Thyroid gland (tissue), 4 donors: ENCODE results near the gene NFE2L3. TPM values are rescaled to one million over a fixed set of nuclear protein-coding genes. Genes with fewer than 3 reads are reported as not detected.

ENCODE experiments used
- DNase-seq, 2 donors: peaks; one replicate each; pipeline ENCODE4 v3.0.0-alpha.2; 2019
- H3K27ac ChIP-seq, 3 donors: fragments of 200-600 bp; sonication (generic); 1 replicate in 2 of 3; 2 replicates in 1 of 3; pipeline ENCODE4 v1.5.1; 2016 to 2019; ENCODE audit warnings: mild to moderate bottlenecking in 1 of 3, moderate library complexity in 1 of 3
- H3K27me3 ChIP-seq: fragments of 200-600 bp; sonication (generic); one replicate; pipeline ENCODE4 v1.5.1; 2019
- H3K36me3 ChIP-seq, 2 donors: fragments of 200-600 bp; sonication (generic); one replicate each; pipeline ENCODE4 v1.5.1; 2016 to 2019
- H3K4me1 ChIP-seq, 2 donors: fragments of 200-600 bp; sonication (generic); one replicate each; pipeline ENCODE4 v1.5.1; 2017 to 2019
- H3K4me3 ChIP-seq, 3 donors: fragments of 200-600 bp; sonication (generic); replicated peaks in 1 of 3; 1 replicate in 2 of 3; 2 replicates in 1 of 3; pipeline ENCODE4 v1.5.1; 2016; ENCODE audit warnings: mild to moderate bottlenecking in 1 of 3
- H3K9me3 ChIP-seq: fragments of 200-600 bp; sonication (generic); one replicate; pipeline ENCODE4 v1.5.1; 2017
- POLR2A ChIP-seq, 2 donors: fragments of 450-650 bp; IDR thresholded peaks; one replicate each; pipeline ENCODE4 v1.6.1; 2017; ENCODE audit warnings: antibody characterized with exemption in 2 of 2, mild to moderate bottlenecking in 2 of 2, moderate library complexity in 1 of 2
- WGBS, 2 donors: methylation state at CpG; one replicate each; pipeline ENCODE4 v1.1.5; 2017; 5-methylcytosine and 5-hydroxymethylcytosine counted together
- intact Hi-C: fragments of 100-400 bp; cut with DNase I; formaldehyde crosslinking; loops from one replicate; pipeline ENCODE4 v1.15.1; 2023
- total RNA-seq, 4 donors: library from RNA; depleted of rRNA; stranded (reverse); fragments of >200 nt; gene quantifications; one replicate each; pipeline ENCODE4 v1.2.3, GENCODE V29; 2016
- TF ChIP-seq, protein P1 (sequence below), 6 experiments: fragments of 200-600 bp in 3 of 6; fragments of 450-650 bp in 3 of 6; sonication (generic) in 3 of 6; IDR thresholded peaks; one replicate each; pipeline ENCODE4 v1.5.1; 2016 to 2019; ENCODE audit warnings: antibody characterized with exemption in 6 of 6, mild to moderate bottlenecking in 2 of 6, inconsistent platforms in 1 of 6, moderate library complexity in 1 of 6

NFE2L3 gene
- total RNA-seq, 4 donors from 2014 or later: 0.33 to 1.4 (median 0.98) TPM

DNA sequence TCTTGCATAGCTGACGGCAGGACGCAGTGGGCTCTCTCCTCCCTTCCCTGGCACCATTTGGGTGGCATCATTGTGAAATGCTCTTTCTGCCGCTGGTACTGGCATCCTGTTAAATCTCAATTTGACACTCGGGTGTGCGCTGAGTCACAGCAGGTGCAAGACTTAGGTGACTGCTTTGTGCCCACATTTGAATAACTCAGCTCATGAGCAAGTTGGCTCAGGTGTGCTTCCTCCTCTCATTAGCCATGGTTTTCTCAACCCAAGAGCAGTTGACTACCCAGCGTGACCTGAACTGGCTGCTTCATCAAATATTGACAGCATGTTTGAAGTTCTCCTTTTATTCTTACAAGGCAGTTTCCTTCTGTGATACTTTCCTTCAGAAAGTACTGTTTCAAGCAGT is 24.6 kb upstream of the NFE2L3 start:
- no peaks in the 10 kb centered on the region for H3K4me1 ChIP-seq
- H3K27me3 ChIP-seq: no peaks in the 10 kb centered on the region
- H3K27ac ChIP-seq: no peak overlapping the region
- peak; percentile 23 to 32 for DNase-seq
- no peak overlapping the region for H3K4me3 ChIP-seq
- intact Hi-C loops: no loop called here
- TF ChIP-seq, protein P1, sequence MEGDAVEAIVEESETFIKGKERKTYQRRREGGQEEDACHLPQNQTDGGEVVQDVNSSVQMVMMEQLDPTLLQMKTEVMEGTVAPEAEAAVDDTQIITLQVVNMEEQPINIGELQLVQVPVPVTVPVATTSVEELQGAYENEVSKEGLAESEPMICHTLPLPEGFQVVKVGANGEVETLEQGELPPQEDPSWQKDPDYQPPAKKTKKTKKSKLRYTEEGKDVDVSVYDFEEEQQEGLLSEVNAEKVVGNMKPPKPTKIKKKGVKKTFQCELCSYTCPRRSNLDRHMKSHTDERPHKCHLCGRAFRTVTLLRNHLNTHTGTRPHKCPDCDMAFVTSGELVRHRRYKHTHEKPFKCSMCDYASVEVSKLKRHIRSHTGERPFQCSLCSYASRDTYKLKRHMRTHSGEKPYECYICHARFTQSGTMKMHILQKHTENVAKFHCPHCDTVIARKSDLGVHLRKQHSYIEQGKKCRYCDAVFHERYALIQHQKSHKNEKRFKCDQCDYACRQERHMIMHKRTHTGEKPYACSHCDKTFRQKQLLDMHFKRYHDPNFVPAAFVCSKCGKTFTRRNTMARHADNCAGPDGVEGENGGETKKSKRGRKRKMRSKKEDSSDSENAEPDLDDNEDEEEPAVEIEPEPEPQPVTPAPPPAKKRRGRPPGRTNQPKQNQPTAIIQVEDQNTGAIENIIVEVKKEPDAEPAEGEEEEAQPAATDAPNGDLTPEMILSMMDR (IDR thresholded peaks at IDR 0.05): no peak
- TF ChIP-seq POLR2A (IDR thresholded peaks at IDR 0.05): no peak
- H3K36me3 ChIP-seq: no peaks in the 10 kb centered on the region
- WGBS, 2 donors: 40 to 58% methylated on average over 3 to 6 of the region's 6 CpGs
- no peaks in the 10 kb centered on the region for H3K9me3 ChIP-seq

DNA sequence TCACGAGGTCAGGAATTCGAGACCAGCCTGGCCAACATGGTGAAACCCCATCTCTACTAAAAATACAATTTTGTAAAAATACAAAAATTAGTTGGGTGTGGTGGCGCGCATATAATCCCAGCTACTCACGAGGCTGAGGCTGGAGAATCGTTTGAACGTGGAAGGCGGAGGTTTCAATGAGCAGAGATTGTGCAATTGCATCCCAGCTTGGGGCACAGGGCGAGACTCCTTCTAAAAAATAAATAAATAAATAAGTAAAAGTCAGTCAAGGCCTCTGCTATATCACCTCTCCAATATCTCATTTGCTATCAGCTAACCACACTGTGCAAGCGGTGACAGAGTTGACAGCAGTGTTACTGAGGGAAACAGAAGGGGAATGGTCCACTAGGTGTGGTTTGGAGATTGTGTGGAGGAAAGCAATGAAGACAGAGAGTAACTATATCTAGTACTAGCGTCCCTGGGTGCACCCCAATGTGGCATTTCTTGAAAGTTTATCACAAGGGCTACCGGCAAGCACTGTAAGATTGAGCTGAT is 20.9 kb upstream of the NFE2L3 start:
- Histone ChIP-seq H3K27ac (no peak overlapping the region), H3K36me3 (no peaks in the 10 kb centered on the region), H3K9me3 (no peaks in the 10 kb centered on the region), H3K4me1 (no peaks in the 10 kb centered on the region), H3K4me3 (no peak overlapping the region), H3K27me3 (no peaks in the 10 kb centered on the region)
- intact Hi-C loops: no loop called here
- no peak for DNase-seq
- WGBS, 2 donors: 95% methylated on average over 12 of the region's 12 CpGs
- TF ChIP-seq POLR2A (IDR thresholded peaks at IDR 0.05): no peak

DNA sequence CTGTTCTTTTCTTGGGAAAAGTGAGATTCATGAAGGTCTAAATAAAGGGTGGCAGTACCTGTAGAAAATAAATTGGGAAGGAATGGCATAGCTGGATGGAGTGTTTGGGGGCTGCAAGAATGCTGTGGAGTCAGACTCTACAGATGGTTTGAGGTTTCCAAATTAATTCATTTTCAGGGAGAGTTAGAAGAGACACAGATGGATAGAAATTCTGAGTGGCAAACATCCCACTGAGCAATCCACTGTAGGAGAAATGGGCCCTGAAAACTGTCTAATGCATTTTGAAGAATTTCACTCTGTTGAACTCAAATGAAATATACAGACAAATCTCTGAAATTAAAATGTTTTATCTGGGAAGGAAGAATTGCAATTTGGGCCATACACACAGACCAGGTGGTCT is 16.9 kb upstream of the NFE2L3 start:
- no peaks in the 10 kb centered on the region for H3K36me3 ChIP-seq
- H3K9me3 ChIP-seq: no peaks in the 10 kb centered on the region
- no peak overlapping the region for H3K4me3 ChIP-seq
- intact Hi-C loops: no loop called here
- TF ChIP-seq, protein P1 (IDR thresholded peaks at IDR 0.05): no peak
- no peak for TF ChIP-seq POLR2A (IDR thresholded peaks at IDR 0.05)
- no peaks in the 10 kb centered on the region for H3K27me3 ChIP-seq
- H3K27ac ChIP-seq: no peak overlapping the region
- H3K4me1 ChIP-seq: no peaks in the 10 kb centered on the region
- no peak for DNase-seq

DNA sequence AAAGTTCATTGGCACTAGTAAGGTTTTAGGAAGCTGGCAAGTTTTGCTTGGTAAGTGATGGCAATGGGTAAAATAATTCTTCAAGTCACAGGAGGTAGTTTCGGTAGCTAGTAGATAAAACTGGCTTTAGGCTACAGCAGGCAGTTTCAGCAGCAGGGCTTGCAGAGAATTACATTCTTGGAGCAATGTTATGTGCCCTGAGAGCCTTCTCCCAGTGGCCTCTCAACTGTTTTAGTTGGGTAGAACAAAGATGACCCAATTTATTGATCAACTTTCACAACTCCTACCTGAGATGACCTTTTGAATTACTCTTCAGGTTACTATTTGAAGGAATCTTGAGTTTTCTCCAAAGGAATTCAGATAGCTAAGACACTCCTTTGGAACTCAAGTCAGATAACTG is 16.4 kb upstream of the NFE2L3 start:
- Histone ChIP-seq H3K27ac (no peak overlapping the region), H3K27me3 (no peaks in the 10 kb centered on the region), H3K9me3 (no peaks in the 10 kb centered on the region), H3K4me3 (no peak overlapping the region), H3K36me3 (no peaks in the 10 kb centered on the region), H3K4me1 (no peaks in the 10 kb centered on the region)
- TF ChIP-seq, protein P1 (IDR thresholded peaks at IDR 0.05): no peak
- WGBS, 2 donors: 91 to 97% methylated on average over 1 of the region's 1 CpG
- no peak for DNase-seq
- intact Hi-C loops: no loop called here

DNA sequence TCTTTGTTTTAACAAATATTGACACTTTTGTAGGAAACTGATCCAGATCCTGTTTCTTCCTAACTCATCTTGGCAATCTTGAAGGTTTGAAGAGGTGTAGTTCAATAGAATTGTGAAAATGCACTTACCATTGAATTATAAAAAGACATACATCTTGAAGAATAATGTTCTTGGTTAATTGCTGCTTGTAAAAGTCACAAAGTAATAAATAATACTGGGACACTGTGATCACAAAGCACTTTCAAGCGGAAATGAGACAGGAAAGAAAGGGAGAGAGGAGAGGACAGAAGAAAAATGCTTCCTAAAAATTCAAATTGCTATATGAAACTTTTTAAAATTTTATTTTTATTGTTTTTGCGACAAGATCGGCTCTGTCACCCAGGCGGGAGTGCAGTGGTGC is 15.2 kb upstream of the NFE2L3 start:
- no peak overlapping the region for H3K4me3 ChIP-seq

More for the DNA sequence above, 15.2 kb upstream of the NFE2L3 start:
- DNase-seq: no peak
- Histone ChIP-seq H3K9me3 (no peaks in the 10 kb centered on the region), H3K27me3 (no peaks in the 10 kb centered on the region), H3K4me1 (peaks cover 0 to 2% of the 10 kb centered on the region in 2 donors), H3K36me3 (no peaks in the 10 kb centered on the region), H3K27ac (no peak overlapping the region)
- TF ChIP-seq, protein P1 (IDR thresholded peaks at IDR 0.05): no peak
- no peak for TF ChIP-seq POLR2A (IDR thresholded peaks at IDR 0.05)
- intact Hi-C loops: no loop called here
- WGBS, 2 donors: 90 to 94% methylated on average over 4 of the region's 4 CpGs
